HG03039 (cell line): ENCODE data around the gene CHST11.
"Not testable (repeated sequence)": the region's sequence is repeated elsewhere in the genome, so short reads cannot be mapped to it uniquely, and the experiment has no call there.

Experiments
- ATAC-seq: cut with Tn5 transposase; IDR thresholded peaks from one replicate; pipeline ENCODE4 v1.9.1; 2021; ENCODE audit warnings: mild to moderate bottlenecking, moderate library complexity; ENCODE audit not compliant: unreplicated experiment

The CHST11 gene

GRCh38 chr12:104785886-104786285, 329.1 kb downstream of the CHST11 start:
- ATAC-seq = no peak

- ATAC-seq = no peak
Observed at GRCh38 chr12:104786352-104786751, 329.6 kb downstream of the CHST11 start.

GRCh38 chr12:104788840-104789271, 332.1 kb downstream of the CHST11 start:
- ATAC-seq = no peak

- no peak for ATAC-seq
Observed at GRCh38 chr12:104790296-104791125, 333.8 kb downstream of the CHST11 start.

- no peak for ATAC-seq
Observed at GRCh38 chr12:104792570-104792969, 335.8 kb downstream of the CHST11 start.

GRCh38 chr12:104793285-104793684, 336.5 kb downstream of the CHST11 start:
- ATAC-seq = no peak

GRCh38 chr12:104793968-104794367, 337.2 kb downstream of the CHST11 start:
- ATAC-seq = no peak

- ATAC-seq = no peak
Observed at GRCh38 chr12:104796475-104796862, 339.7 kb downstream of the CHST11 start.

- ATAC-seq = no peak
Observed at GRCh38 chr12:104799458-104799857, 342.7 kb downstream of the CHST11 start.

GRCh38 chr12:104801005-104801404, 344.3 kb downstream of the CHST11 start:
- ATAC-seq = no peak

GRCh38 chr12:104801427-104801826, 344.7 kb downstream of the CHST11 start:
- ATAC-seq = no peak

GRCh38 chr12:104802208-104802607, 345.5 kb downstream of the CHST11 start:
- no peak for ATAC-seq

- no peak for ATAC-seq
Observed at GRCh38 chr12:104805186-104805585, 348.4 kb downstream of the CHST11 start.

- ATAC-seq = not testable (repeated sequence)
Observed at GRCh38 chr12:104806194-104806593, 349.4 kb downstream of the CHST11 start.

- no peak for ATAC-seq
Observed at GRCh38 chr12:104809251-104809650, 352.5 kb downstream of the CHST11 start.

GRCh38 chr12:104809706-104810385, 353.1 kb downstream of the CHST11 start:
- ATAC-seq = no peak
